Mesenchymal stem cell (in vitro differentiated cells and primary cell): ENCODE data around the gene CAPN12.
"Not testable (repeated sequence)": the region's sequence is repeated elsewhere in the genome, so short reads cannot be mapped to it uniquely, and the experiment has no call there.

Source experiments
- DNase-seq: peaks from one replicate; pipeline ENCODE4 v3.0.0-alpha.2; 2013
- H2AFZ ChIP-seq: one replicate; pipeline ENCODE4 v1.6.1; 2013; ENCODE audit warnings: low read depth, mild to moderate bottlenecking, control low read depth, inconsistent platforms, low read length, moderate library complexity
- H2AK5ac ChIP-seq: 2 replicates; pipeline ENCODE4 v1.6.1; 2013; ENCODE audit warnings: low read length, moderate library complexity, mild to moderate bottlenecking, inconsistent platforms; ENCODE audit not compliant: severe bottlenecking
- H2BK120ac ChIP-seq: one replicate; pipeline ENCODE4 v1.6.1; 2013; ENCODE audit warnings: low read depth, mild to moderate bottlenecking, inconsistent platforms, low read length, moderate library complexity
- H2BK12ac ChIP-seq, 2 experiments: one replicate each; pipeline ENCODE4 v1.6.1; 2013; ENCODE audit warnings: inconsistent platforms in 2 of 2, low read length in 2 of 2, mild to moderate bottlenecking in 2 of 2, moderate library complexity in 2 of 2, control low read depth in 1 of 2
- H2BK15ac ChIP-seq: one replicate; pipeline ENCODE4 v1.6.1; 2013; ENCODE audit warnings: mild to moderate bottlenecking, low read depth, inconsistent platforms; ENCODE audit not compliant: poor library complexity, severe bottlenecking
- H2BK5ac ChIP-seq: 2 replicates; pipeline ENCODE4 v1.6.1; 2013; ENCODE audit warnings: low read depth, mild to moderate bottlenecking, low read length, control low read depth, inconsistent platforms; ENCODE audit not compliant: poor library complexity, severe bottlenecking
- H3K14ac ChIP-seq, 2 experiments: one replicate each; pipeline ENCODE4 v1.6.1; 2013; ENCODE audit warnings: inconsistent platforms in 2 of 2, low read length in 2 of 2, control low read depth in 1 of 2, mild to moderate bottlenecking in 1 of 2, moderate library complexity in 1 of 2
- H3K18ac ChIP-seq, 2 experiments: one replicate each; pipeline ENCODE4 v1.6.1; 2013; ENCODE audit warnings: inconsistent platforms in 2 of 2, low read length in 2 of 2, control low read depth in 1 of 2, low read depth in 1 of 2, mild to moderate bottlenecking in 1 of 2
- H3K23ac ChIP-seq, 2 experiments: one replicate each; pipeline ENCODE4 v1.6.1; 2013; ENCODE audit warnings: inconsistent platforms in 2 of 2, low read length in 2 of 2, mild to moderate bottlenecking in 2 of 2, moderate library complexity in 2 of 2, control low read depth in 1 of 2
- H3K27ac ChIP-seq: 2 replicates; pipeline ENCODE4 v1.5.1; 2013; ENCODE audit warnings: mild to moderate bottlenecking, moderate library complexity, low read length, control low read depth, inconsistent platforms; ENCODE audit not compliant: poor library complexity, severe bottlenecking
- H3K27me3 ChIP-seq, 2 experiments: 2 replicates each; pipeline versions ENCODE4 v1.6.1 to v1.7.0; 2013; ENCODE audit warnings: low read length in 2 of 2, mild to moderate bottlenecking in 2 of 2, moderate library complexity in 2 of 2, control low read depth in 1 of 2, inconsistent platforms in 1 of 2; ENCODE audit not compliant: control insufficient read depth in 1 of 2, insufficient read depth in 1 of 2
- H3K36me3 ChIP-seq, 2 experiments: 2 replicates each; pipeline versions ENCODE4 v1.6.1 to v1.7.0; 2013; ENCODE audit warnings: low read length in 2 of 2, control low read depth in 1 of 2, inconsistent platforms in 1 of 2, low read depth in 1 of 2, mild to moderate bottlenecking in 1 of 2; ENCODE audit not compliant: insufficient read depth in 2 of 2, control insufficient read depth in 1 of 2
- H3K4ac ChIP-seq, 2 experiments: one replicate each; pipeline ENCODE4 v1.6.1; 2013; ENCODE audit warnings: inconsistent platforms in 2 of 2, low read length in 2 of 2, mild to moderate bottlenecking in 2 of 2, moderate library complexity in 2 of 2, control low read depth in 1 of 2, low read depth in 1 of 2
- H3K4me1 ChIP-seq: 2 replicates; pipeline ENCODE4 v1.6.1; 2013; ENCODE audit warnings: low read depth, low read length, control low read depth; ENCODE audit not compliant: control insufficient read depth, insufficient read depth
- H3K4me2 ChIP-seq: 2 replicates; pipeline ENCODE4 v1.6.1; 2013; ENCODE audit warnings: low read length, mild to moderate bottlenecking, inconsistent platforms; ENCODE audit not compliant: poor library complexity, severe bottlenecking
- H3K4me3 ChIP-seq, 2 experiments: 2 replicates each; pipeline versions ENCODE4 v1.5.1 to v1.7.0; 2013; ENCODE audit warnings: low read length in 2 of 2, mild to moderate bottlenecking in 2 of 2, control low read depth in 1 of 2, low read depth in 1 of 2; ENCODE audit not compliant: insufficient read depth in 1 of 2
- H3K79me1 ChIP-seq: replicated peaks from 2 replicates; pipeline ENCODE4 v1.6.1; 2013; ENCODE audit warnings: mild to moderate bottlenecking, control low read depth, low read length, inconsistent platforms; ENCODE audit not compliant: poor library complexity, severe bottlenecking
- H3K9ac ChIP-seq: 2 replicates; pipeline ENCODE4 v1.7.0; 2013; ENCODE audit warnings: mild to moderate bottlenecking, low read length, moderate library complexity
- H3K9me3 ChIP-seq: 2 replicates; pipeline ENCODE4 v1.7.0; 2013; ENCODE audit warnings: mild to moderate bottlenecking, low read length; ENCODE audit not compliant: control insufficient read depth
- H4K8ac ChIP-seq: one replicate; pipeline ENCODE4 v1.6.1; 2013; ENCODE audit warnings: inconsistent platforms, mild to moderate bottlenecking, low read length, moderate library complexity
- H4K91ac ChIP-seq: one replicate; pipeline ENCODE4 v1.6.1; 2013; ENCODE audit warnings: mild to moderate bottlenecking, low read length, inconsistent platforms
- WGBS: methylation state at CpG from one replicate; pipeline ENCODE4 v1.1.7; 2013; ENCODE audit warnings: mixed read lengths; 5-methylcytosine and 5-hydroxymethylcytosine counted together

The CAPN12 gene

GRCh38 chr19:38770949-38771275, 26.6 kb upstream of the CAPN12 start:
- H2BK12ac ChIP-seq, H2BK15ac ChIP-seq, H3K27ac ChIP-seq, H3K36me3 ChIP-seq, H2BK120ac ChIP-seq, H2AK5ac ChIP-seq, H4K91ac ChIP-seq, H3K4me2 ChIP-seq, H3K27me3 ChIP-seq, H3K4me1 ChIP-seq, H2BK5ac ChIP-seq, H3K14ac ChIP-seq, H2AFZ ChIP-seq, H3K18ac ChIP-seq, H3K23ac ChIP-seq, H3K4me3 ChIP-seq, H3K79me1 ChIP-seq, H4K8ac ChIP-seq, DNase-seq, H3K9ac ChIP-seq, H3K9me3 ChIP-seq, H3K4ac ChIP-seq: not testable (repeated sequence)
- WGBS = no CpG with 5 or more reads among the region's 22 CpGs

GRCh38 chr19:38770228-38770948, 26.1 kb upstream of the CAPN12 start:
- 74% methylated on average over 3 of the region's 58 CpGs for WGBS
- H3K23ac ChIP-seq, H2BK5ac ChIP-seq, H2BK120ac ChIP-seq, DNase-seq, H3K9me3 ChIP-seq, H3K79me1 ChIP-seq, H2BK12ac ChIP-seq, H3K27me3 ChIP-seq, H3K4me2 ChIP-seq, H3K14ac ChIP-seq, H3K36me3 ChIP-seq, H2AFZ ChIP-seq, H2BK15ac ChIP-seq, H4K91ac ChIP-seq, H3K4me1 ChIP-seq, H3K27ac ChIP-seq, H3K4ac ChIP-seq, H3K9ac ChIP-seq, H4K8ac ChIP-seq, H3K4me3 ChIP-seq, H2AK5ac ChIP-seq: not testable (repeated sequence)
- H3K18ac ChIP-seq = peak overlapping the region in 1 of 2 experiments; percentile 62

- Histone ChIP-seq H3K4me2 (no peak overlapping the region), H3K4me3 (no peak overlapping the region), H3K23ac (no peak overlapping the region), H2BK5ac (no peak overlapping the region), H3K14ac (no peak overlapping the region), H3K4ac (no peak overlapping the region), H3K9ac (no peak overlapping the region), H3K9me3 (no peaks in the 10 kb centered on the region), H4K91ac (no peak overlapping the region), H3K79me1 (no peaks in the 10 kb centered on the region), H2BK15ac (no peak overlapping the region), H4K8ac (peak overlapping the region; percentile 90), H3K18ac (peak overlapping the region; percentile 33 to 62), H3K4me1 (peaks cover 3% of the 10 kb centered on the region), H3K27me3 (no peaks in the 10 kb centered on the region), H2BK120ac (no peak overlapping the region), H3K27ac (no peak overlapping the region), H2AK5ac (no peak overlapping the region), H2BK12ac (peak overlapping the region in 1 of 2 experiments; percentile 15), H2AFZ (peak overlapping the region; percentile 39), H3K36me3 (no peaks in the 10 kb centered on the region)
- 37% methylated on average over 37 of the region's 42 CpGs for WGBS
- peak; percentile 24 for DNase-seq
Measured at GRCh38 chr19:38769635-38770211, 25.4 kb upstream of the CAPN12 start.

GRCh38 chr19:38766276-38767047, 22.2 kb upstream of the CAPN12 start:
- no peak overlapping the region for H2BK120ac ChIP-seq
- no peak overlapping the region for H3K27ac ChIP-seq
- no peak overlapping the region for H3K9ac ChIP-seq
- H3K27me3 ChIP-seq = no peaks in the 10 kb centered on the region
- H2BK5ac ChIP-seq = no peak overlapping the region
- H4K91ac ChIP-seq = no peak overlapping the region
- DNase-seq = no peak
- no peak overlapping the region for H3K23ac ChIP-seq
- no peak overlapping the region for H2BK15ac ChIP-seq
- H2BK12ac ChIP-seq = no peak overlapping the region
- no peak overlapping the region for H3K18ac ChIP-seq
- H3K9me3 ChIP-seq = no peaks in the 10 kb centered on the region
- no peak overlapping the region for H2AFZ ChIP-seq
- no peak overlapping the region for H3K4me3 ChIP-seq
- H3K79me1 ChIP-seq = no peaks in the 10 kb centered on the region
- no peaks in the 10 kb centered on the region for H3K36me3 ChIP-seq
- H2AK5ac ChIP-seq = no peak overlapping the region
- no peak overlapping the region for H3K14ac ChIP-seq
- no peak overlapping the region for H3K4ac ChIP-seq
- no peak overlapping the region for H3K4me2 ChIP-seq
- no peak overlapping the region for H4K8ac ChIP-seq
- WGBS = 93% methylated on average over 6 of the region's 10 CpGs
- peaks cover 1% of the 10 kb centered on the region for H3K4me1 ChIP-seq
